HFF-Myc (cell line): Measurements from ENCODE around the gene FUT4.

Experiments
- DNase-seq: peaks from one replicate; pipeline ENCODE4 v3.0.0-alpha.2; 2011; ENCODE audit warnings: low read depth; ENCODE audit errors: extremely low read depth
- H3K4me3 ChIP-seq: replicated peaks from 2 replicates; pipeline ENCODE4 v1.5.1; 2011; ENCODE audit warnings: low read depth, mild to moderate bottlenecking, control low read depth, low read length
- CTCF ChIP-seq: IDR thresholded peaks from 2 replicates; pipeline ENCODE4 v1.5.1; 2012; ENCODE audit warnings: mild to moderate bottlenecking, low read depth, low read length, control low read depth; ENCODE audit errors: missing control alignments

Gene FUT4

GRCh38 chr11:94581926-94582325 is 38.2 kb downstream of the FUT4 start:
- DNase-seq, result no peak
- no peak for TF ChIP-seq CTCF
- no peak overlapping the region for H3K4me3 ChIP-seq

- no peak overlapping the region for H3K4me3 ChIP-seq
- DNase-seq, result no peak
- no peak for TF ChIP-seq CTCF
Observed at GRCh38 chr11:94583213-94583865, 39.6 kb downstream of the FUT4 start.

GRCh38 chr11:94583866-94584500 is 40.3 kb downstream of the FUT4 start:
- TF ChIP-seq CTCF, result no peak
- no peak for DNase-seq
- H3K4me3 ChIP-seq, result no peak overlapping the region

- H3K4me3 ChIP-seq, result no peak overlapping the region
- no peak for DNase-seq
- TF ChIP-seq CTCF, result no peak
Observed at GRCh38 chr11:94584978-94585377, 41.3 kb downstream of the FUT4 start.

GRCh38 chr11:94585399-94585798 is 41.7 kb downstream of the FUT4 start:
- no peak for TF ChIP-seq CTCF
- H3K4me3 ChIP-seq, result no peak overlapping the region
- DNase-seq, result no peak

- DNase-seq, result no peak
- no peak for TF ChIP-seq CTCF
- H3K4me3 ChIP-seq, result no peak overlapping the region
Observed at GRCh38 chr11:94586546-94586945, 42.8 kb downstream of the FUT4 start.
